ENCODE measurements around the gene CYFIP1.

The CYFIP1 gene

GRCh38 chr15:22948056-22948455 lies 32.1 kb downstream of the CYFIP1 start:
- peak; percentile 62 for DNase-seq

- peak; percentile 62 for DNase-seq
Observed at GRCh38 chr15:22947101-22948000, 32.8 kb downstream of the CYFIP1 start.

DNA sequence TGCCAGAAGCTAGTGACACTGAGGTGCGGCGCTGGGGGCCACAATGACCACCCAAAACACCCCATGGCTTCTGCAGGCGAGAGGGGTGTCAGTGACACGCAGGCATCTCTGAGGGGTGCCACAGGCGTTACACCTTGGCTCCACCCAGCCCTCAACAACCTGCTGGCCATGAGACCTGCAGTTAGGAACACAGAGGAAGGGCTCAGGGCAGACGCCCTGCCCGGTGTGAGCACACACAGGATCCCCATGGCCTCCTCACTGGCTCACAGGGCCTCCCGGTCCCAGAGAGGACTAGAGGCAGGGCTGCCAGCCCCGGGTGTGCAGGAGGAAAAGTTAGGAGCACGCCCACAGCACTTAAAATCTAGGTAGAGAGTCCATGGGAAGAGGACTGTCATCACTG lies 35.1 kb downstream of the CYFIP1 start:
- peak; percentile 30 for DNase-seq

GRCh38 chr15:22944651-22945050 lies 35.5 kb downstream of the CYFIP1 start:
- DNase-seq = peak; percentile 82

DNA sequence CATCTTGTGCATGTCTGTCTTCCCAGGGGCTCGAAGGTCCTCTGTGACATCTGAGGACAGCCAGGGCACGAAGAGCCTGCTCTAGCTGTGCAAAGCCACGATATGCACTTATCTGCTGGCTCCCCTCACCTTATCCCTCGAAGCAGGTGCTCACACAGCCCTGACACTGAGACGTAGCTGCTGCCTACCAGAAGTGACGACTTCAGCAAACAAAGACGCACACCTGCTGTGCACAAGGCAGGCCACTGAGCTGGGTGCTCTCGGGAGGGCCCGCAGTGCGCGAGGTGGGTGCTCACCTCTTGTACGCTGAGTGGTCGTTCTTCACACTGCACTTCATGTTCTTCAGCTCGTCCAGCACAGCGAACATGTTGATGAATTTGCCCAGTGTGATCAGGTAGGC lies 37.3 kb downstream of the CYFIP1 start:
- DNase-seq = no peak

GRCh38 chr15:22942306-22942855 lies 37.8 kb downstream of the CYFIP1 start:
- DNase-seq = no peak

DNA sequence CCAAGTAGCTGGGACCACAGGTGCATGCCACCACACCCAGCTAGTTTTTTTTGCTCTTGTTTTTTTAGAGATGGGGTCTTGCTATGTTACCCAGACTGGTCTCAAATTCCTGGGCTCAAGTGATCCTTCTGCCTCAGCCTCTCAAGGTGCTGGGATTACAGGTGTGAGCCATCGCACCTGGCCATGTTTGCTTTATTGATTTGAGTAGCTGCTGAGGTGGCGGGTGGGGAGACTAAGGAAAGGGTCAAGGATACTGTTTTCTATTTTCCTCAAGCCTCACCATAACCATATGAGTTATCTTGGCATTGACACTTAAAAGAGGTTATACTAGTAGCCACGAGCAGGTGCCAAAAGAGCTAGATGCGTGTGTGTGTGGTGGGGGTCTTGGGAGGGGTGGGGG lies 39.0 kb downstream of the CYFIP1 start:
- no peak for DNase-seq

DNA sequence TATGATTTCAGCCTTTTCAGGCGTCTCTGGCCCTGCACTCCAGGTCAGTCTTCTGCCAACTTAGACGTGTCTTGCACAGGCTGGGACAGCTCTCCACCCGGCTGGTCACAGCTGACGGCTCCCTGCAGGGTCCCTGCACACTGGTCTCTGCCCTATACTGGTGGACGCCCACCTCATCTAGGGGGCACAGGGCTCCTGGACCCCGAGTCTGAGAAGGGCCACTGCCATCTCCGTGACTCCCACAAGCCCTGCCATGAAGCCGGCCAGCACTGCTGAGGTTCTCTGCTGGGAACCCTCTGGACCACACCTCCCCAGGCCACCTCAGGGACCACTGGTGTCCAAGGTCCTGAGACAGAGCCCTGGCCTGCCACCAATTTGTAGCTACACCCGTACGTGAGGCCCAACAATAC lies 40.5 kb downstream of the CYFIP1 start:
- no peak for DNase-seq

DNA sequence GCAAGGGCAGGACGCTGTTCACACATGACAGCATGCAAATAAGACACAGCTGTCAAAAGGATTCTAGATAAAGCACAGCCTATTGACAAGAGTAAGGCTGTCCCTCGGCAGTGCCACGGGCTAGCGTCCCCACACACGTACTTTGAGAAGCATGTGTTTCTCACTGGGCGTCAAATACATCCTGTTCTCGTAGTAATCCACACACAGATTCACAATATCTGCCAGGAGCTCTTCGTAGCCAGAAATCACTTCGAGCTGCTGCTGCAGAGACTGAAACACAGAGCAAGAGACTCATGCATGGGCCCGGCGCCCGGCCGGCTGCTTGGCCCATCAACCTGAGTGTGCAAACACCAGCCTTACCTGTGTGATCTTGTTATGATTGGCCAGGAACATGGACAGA lies 41.1 kb downstream of the CYFIP1 start:
- no peak for DNase-seq

DNA sequence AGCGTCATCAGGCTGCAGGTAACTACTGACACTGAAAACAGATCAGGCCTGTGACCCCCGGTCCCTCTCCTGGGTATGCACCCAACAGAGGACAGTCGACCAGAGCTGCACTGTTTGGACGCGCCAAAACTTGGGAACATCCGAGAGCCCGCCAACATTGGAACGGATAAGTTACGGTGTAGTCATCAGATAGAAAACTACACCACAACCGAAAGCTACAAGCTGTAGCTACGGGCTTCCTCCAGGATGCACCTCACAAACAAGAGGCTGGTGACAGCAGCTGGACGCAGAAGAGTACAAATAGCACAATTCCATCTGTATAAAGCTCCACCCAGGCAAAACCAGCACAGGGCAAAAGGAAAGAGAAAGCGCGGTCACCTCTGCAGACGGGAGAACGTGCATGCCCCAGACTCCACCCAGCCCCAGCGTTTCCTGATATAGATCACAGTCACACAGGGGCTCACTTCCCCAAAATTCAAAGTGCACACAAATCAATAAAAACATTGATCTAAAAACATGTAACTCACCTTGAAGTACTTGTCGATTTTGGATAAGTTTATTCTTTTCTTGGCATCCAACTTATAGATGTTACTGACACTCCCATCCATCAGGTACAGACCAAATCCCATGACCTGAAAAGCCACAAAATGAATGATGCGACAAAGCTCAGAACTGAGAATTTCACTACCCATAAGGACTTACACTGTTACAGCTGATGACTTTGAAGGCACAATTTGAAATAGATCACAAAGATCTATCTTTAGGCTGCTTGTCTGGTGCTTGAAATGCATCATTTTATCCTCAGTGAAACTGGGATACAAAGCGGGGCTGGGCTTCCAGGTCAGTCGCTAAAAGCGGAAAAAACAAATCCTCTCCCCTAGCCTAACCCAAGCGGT lies 43.3 kb downstream of the CYFIP1 start:
- no peak for DNase-seq

GRCh38 chr15:22933641-22934061 lies 46.5 kb downstream of the CYFIP1 start:
- no peak for DNase-seq

GRCh38 chr15:22931784-22932536 lies 48.2 kb downstream of the CYFIP1 start:
- DNase-seq = no peak

- DNase-seq = peak; percentile 36
Observed at GRCh38 chr15:22930782-22931484, 49.2 kb downstream of the CYFIP1 start.

DNA sequence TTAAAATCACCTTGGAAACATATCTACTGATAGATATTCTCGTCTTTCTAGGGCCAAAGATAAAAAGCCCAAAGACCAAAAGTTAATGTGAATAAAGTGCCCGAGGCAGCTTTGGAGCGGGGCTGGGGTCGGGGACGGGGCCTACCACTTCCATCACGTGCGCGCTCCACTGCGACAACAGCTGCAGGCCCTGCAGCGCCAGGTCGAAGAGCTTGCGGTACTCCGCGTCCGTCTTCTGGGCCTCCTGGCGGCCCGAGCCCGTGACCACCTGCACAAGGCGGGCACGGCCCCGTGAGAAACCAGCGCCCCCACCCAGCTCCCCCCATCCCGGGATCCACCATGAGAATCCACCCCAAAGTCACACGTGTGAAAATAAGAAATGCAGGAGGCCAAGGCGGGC lies 52.4 kb downstream of the CYFIP1 start:
- DNase-seq = no peak

GRCh38 chr15:22925875-22926274 lies 54.3 kb downstream of the CYFIP1 start:
- DNase-seq = no peak

GRCh38 chr15:22922003-22922402 lies 58.2 kb downstream of the CYFIP1 start:
- DNase-seq = no peak

GRCh38 chr15:22919171-22919570 lies 61.0 kb downstream of the CYFIP1 start:
- no peak for DNase-seq

- DNase-seq = no peak
Observed at GRCh38 chr15:22918596-22919140, 61.5 kb downstream of the CYFIP1 start.

DNA sequence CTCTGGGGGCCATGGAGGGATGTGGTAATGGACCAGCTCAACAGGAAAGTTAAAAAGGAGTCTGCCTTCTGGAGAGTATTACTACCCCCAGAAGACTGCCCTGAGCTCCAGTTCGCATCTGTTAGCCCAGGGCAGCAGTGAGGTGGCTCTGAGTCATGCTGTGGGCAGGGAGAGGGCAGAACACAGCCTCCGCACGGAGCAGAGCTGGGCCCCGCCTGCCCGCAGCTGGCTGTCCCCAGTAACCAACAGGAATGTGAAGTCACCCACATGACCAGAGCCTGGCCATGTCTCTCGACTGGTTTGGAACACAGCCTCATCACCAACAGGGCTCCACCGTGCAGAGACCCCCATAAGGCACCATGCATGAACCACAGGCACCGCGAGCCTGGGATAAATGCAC lies 62.1 kb downstream of the CYFIP1 start:
- DNase-seq = no peak

DNA sequence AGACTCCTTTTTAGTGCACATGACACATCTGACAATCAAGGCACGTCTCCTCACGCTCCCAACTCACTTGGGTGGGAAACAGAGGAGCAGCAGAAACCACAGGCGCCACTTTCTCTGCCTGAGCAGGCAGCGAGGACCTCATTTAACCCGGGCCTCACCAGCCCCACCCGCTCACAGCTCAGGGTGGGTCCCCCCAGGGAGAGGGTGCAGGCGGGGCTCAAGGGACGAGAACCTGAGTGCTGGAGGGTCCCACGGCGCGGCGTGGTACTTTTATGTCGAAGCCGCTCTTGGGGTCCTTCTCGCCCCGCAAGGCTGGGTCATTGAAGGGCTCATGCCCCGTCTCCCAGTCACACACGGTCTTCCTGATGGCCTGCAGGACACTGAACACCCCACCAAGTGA lies 62.6 kb downstream of the CYFIP1 start:
- DNase-seq = no peak

- DNase-seq = no peak
Observed at GRCh38 chr15:22916606-22917350, 63.4 kb downstream of the CYFIP1 start.

All from NCI-H2171 (cell line).